GM21576 (cell line): ENCODE results near the gene SLC32A1.

Experiments used
- ATAC-seq: cut with Tn5 transposase; IDR thresholded peaks from one replicate; pipeline ENCODE4 v1.9.1; 2021; ENCODE audit warnings: mild to moderate bottlenecking, moderate library complexity; ENCODE audit not compliant: unreplicated experiment

Gene SLC32A1

GRCh38 chr20:38751360-38751976, 27.2 kb downstream of the SLC32A1 start:
- ATAC-seq, result no peak

GRCh38 chr20:38752029-38752428, 27.7 kb downstream of the SLC32A1 start:
- no peak for ATAC-seq

GRCh38 chr20:38754924-38755323, 30.6 kb downstream of the SLC32A1 start:
- ATAC-seq, result no peak

GRCh38 chr20:38755324-38755910, 31.1 kb downstream of the SLC32A1 start:
- no peak for ATAC-seq

- no peak for ATAC-seq
These were observed 33.0 kb downstream of the SLC32A1 start for GRCh38 chr20:38757145-38757775.

- ATAC-seq, result no peak
These were observed 34.8 kb downstream of the SLC32A1 start for GRCh38 chr20:38759106-38759505.

- ATAC-seq, result no peak
These were observed 36.7 kb downstream of the SLC32A1 start for GRCh38 chr20:38760978-38761377.

- no peak for ATAC-seq
These were observed 37.9 kb downstream of the SLC32A1 start for GRCh38 chr20:38762174-38762573.

- no peak for ATAC-seq
These were observed 39.3 kb downstream of the SLC32A1 start for GRCh38 chr20:38763616-38764015.

- no peak for ATAC-seq
These were observed 40.5 kb downstream of the SLC32A1 start for GRCh38 chr20:38764567-38765318.

GRCh38 chr20:38766071-38766470, 41.8 kb downstream of the SLC32A1 start:
- no peak for ATAC-seq

GRCh38 chr20:38769376-38770295, 45.4 kb downstream of the SLC32A1 start:
- no peak for ATAC-seq

GRCh38 chr20:38770546-38770945, 46.3 kb downstream of the SLC32A1 start:
- ATAC-seq, result no peak

GRCh38 chr20:38770970-38771369, 46.7 kb downstream of the SLC32A1 start:
- ATAC-seq, result no peak

- ATAC-seq, result no peak
These were observed 47.3 kb downstream of the SLC32A1 start for GRCh38 chr20:38771621-38772020.

GRCh38 chr20:38774167-38774566, 49.9 kb downstream of the SLC32A1 start:
- ATAC-seq, result no peak

GRCh38 chr20:38776363-38776762, 52.1 kb downstream of the SLC32A1 start:
- ATAC-seq, result no peak
